Fibroblast of mammary gland (primary cell): ENCODE results near the gene XYLT2.

Source experiments
- DNase-seq: peaks from one replicate; pipeline ENCODE4 v3.0.0-alpha.2; 2010; ENCODE audit warnings: low read depth
- H3K4me3 ChIP-seq: 2 replicates; pipeline ENCODE4 v1.5.1; 2011; ENCODE audit warnings: low read depth, mild to moderate bottlenecking, low read length, moderate library complexity; ENCODE audit not compliant: control insufficient read depth
- TF ChIP-seq, protein P1 (sequence below): conservative IDR thresholded peaks from 2 replicates; pipeline ENCODE4 v1.5.1; 2011; ENCODE audit warnings: low read depth, low read length, inconsistent platforms; ENCODE audit not compliant: control insufficient read depth, insufficient read depth

Gene XYLT2

DNA sequence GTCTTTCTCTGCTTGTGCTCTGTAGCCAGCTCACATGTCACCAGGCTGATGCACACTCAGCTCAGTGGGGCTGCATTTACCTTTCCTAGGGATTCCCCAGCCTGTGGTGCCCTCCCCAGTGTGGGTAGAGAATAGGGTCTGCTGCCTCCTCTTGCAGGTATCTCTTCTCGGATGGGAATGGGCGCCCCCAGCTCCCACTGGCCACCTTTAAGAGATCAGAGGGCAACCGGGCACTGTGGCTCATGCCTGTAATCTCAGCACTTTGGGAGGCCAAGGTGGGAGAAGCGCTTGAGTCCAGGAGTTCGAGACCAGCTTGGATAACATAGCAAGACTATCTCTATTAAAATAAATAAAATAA lies 3.3 kb downstream of the XYLT2 start:
- TF ChIP-seq, protein P1, sequence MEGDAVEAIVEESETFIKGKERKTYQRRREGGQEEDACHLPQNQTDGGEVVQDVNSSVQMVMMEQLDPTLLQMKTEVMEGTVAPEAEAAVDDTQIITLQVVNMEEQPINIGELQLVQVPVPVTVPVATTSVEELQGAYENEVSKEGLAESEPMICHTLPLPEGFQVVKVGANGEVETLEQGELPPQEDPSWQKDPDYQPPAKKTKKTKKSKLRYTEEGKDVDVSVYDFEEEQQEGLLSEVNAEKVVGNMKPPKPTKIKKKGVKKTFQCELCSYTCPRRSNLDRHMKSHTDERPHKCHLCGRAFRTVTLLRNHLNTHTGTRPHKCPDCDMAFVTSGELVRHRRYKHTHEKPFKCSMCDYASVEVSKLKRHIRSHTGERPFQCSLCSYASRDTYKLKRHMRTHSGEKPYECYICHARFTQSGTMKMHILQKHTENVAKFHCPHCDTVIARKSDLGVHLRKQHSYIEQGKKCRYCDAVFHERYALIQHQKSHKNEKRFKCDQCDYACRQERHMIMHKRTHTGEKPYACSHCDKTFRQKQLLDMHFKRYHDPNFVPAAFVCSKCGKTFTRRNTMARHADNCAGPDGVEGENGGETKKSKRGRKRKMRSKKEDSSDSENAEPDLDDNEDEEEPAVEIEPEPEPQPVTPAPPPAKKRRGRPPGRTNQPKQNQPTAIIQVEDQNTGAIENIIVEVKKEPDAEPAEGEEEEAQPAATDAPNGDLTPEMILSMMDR, result no peak
- no peak for DNase-seq
- no peak overlapping the region for H3K4me3 ChIP-seq

DNA sequence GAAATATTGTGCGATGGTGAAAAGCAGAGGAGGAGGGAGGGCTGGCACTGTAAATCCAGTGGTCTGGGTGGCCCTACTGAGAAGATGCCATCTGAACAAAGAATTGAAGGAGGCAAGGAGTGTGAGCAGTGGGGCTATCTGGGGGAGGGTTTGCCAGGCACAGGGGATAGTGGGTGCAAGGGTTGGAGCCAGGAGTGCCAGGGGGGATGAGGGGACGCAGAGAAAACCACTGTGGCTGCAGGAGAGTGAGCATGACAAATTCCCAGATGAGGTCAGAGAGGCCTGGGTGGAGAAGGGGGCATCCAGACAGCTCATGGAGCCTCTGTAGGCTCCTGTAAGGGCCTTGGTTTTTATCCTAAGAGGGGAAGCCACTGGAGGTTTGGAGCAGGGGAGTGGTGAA lies 4.8 kb downstream of the XYLT2 start:
- TF ChIP-seq, protein P1, result no peak
- DNase-seq, result no peak
- no peak overlapping the region for H3K4me3 ChIP-seq

DNA sequence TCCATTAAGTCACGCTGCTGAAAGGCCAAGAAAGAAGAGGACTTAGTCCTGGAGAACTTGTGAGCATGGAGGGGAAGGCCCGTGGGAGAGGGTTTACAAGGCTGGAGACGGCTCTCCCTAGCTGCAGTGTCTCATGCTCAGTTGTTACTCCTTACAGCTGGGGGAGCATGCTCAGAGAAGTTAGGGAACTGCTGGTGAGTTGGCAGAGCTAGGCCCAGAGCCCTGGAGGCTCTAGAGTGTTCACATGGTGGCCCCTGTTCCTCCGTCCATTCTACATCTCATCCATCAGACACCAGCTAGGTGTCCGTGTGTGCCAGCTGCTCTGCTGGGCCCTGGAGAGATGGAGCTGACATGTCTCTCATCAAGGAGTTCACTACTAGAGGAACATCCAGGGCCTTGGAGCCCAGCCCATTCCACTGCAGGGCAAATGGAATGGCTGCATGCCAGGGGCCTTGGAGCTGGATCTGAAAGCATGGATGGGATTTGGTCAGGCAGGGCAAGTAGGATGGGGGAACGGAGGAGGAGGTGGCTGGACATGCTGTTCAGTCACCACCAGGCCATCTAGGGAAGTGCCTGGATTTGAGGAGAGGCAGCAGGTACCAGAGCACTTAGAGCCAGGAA lies 6.3 kb downstream of the XYLT2 start:
- H3K4me3 ChIP-seq, result no peak overlapping the region
- TF ChIP-seq, protein P1, result no peak
- DNase-seq, result no peak

DNA sequence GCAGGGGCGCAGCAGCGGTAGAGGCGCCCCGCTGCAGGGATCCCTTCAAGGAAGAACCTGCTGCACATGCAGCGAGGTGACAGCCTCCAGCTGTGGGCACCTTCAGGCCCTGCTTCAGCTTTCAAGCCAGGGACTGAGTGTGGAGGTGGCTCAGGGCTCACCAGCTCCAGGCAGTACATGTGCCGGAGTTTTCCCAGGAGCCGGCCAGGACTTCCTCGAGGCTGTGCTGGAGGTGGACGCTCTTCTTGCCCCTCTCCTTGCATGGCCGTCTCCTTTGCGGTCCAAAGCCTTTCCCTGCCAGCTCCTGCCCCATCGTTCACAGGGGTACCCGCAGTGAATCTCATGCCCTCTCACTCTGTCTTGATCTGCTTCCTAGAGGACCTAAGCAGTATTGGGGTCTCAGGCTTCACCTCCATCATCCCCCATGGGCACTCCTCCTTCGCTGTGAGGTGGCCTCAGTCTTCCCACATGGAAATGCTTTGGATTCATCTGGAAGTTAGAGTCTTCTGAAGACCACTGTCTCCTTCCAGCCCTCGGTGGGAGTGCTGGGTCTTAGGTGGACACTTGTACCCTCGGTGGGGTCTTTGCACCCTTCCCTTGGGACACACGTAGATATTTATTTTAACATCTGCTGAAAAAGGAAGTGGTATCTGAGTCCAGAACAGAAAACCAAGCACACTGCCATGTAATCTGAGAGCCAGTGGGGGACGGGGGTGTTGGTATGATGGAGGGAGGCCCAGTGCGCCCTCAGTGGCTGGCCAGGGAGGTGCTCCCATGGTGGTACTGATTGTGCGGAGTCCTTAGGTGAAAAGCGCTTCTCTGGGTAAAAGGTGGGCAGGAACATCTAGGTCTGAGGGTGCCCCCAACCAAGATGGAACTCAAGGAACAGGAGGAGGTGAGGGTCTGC lies 7.0 kb downstream of the XYLT2 start:
- no peak for DNase-seq
- H3K4me3 ChIP-seq, result no peak overlapping the region
- TF ChIP-seq, protein P1, result no peak

DNA sequence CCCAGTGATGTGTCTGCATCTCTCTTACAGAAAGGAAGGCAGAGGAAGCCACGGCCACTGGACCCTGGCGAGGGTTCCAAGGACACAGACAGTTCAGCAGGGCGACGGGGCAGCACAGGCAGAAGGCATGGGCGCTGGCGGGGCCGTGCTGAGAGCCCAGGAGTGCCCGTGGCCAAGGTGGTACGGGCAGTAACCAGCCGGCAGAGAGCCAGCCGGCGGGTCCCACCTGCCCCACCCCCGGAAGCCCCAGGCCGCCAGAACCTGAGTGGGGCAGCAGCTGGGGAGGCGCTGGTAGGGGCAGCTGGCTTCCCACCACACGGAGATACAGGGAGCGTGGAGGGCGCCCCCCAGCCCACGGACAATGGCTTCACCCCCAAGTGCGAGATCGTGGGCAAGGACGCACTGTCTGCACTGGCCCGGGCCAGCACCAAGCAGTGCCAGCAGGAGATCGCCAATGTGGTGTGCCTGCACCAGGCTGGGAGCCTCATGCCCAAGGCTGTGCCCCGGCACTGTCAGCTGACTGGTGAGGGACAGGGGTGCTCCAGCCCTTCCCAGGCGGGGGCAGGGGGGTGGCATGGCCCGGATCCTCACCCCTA lies 7.8 kb downstream of the XYLT2 start:
- DNase-seq, result no peak
- no peak overlapping the region for H3K4me3 ChIP-seq
- TF ChIP-seq, protein P1, result no peak

DNA sequence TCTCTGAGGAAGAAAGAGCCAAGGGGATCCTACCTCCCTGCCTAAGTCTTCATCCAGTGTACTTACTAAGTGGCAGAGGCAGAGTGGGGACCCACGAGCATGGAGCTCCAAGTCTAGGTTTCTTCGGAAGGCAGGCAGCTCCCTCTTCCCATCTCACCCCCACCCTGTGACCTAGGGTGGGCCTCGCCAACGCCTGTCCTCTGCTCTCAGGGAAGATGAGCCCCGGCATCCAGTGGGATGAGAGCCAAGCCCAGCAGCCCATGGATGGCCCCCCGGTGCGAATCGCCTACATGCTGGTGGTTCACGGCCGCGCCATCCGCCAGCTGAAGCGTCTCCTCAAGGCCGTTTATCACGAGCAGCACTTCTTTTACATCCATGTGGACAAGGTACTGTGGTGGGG lies 8.3 kb downstream of the XYLT2 start:
- no peak for DNase-seq
- H3K4me3 ChIP-seq, result no peak overlapping the region
- TF ChIP-seq, protein P1, result no peak
